ENCODE measurements around the gene PDZD2. TPM values are rescaled to one million over a fixed set of nuclear protein-coding genes. Genes with fewer than 3 reads are reported as not detected.

PDZD2 gene
- total RNA-seq, 3 donors from 2014 or later (not counting 1 experiment from before 2014, with no cell fraction given) = 0.50 to 1.3 (median 0.66) TPM

DNA sequence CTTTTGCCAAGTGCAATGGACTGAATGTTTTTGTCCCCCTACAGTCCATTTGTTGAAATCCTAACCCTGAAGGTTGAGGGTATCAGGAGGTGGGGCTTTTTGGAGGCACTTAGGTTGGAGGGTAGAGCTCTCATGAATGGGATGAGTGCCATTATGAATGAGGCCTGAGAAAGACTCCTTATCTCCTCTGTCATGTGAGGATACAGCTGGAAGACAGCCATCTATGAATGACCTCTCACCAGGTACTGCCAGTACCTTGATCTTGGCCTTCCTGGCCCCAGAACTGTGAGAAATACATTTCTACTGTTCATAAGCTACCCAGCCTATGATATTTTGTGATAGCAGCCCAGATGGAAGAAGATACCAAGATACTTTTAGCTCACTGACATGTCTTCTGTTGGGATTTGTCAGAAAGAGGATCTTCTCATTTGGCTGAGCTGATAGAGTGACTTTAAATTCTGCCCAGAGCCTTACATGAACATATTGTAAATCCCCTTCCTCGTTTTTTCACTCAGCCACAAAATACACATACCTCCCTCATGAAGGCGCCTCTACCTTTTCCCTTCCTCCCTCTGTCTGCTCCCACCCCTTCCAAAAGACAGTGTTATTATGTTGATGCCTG lies 256.4 kb downstream of the PDZD2 start:
- Mint-ChIP-seq H3K9me3 (no peaks in the 10 kb centered on the region), H3K27ac (no peak overlapping the region), H3K36me3 (no peaks in the 10 kb centered on the region), H3K27me3 (ENCODE audit: low read depth in 2 of 2) (no peaks in the 10 kb centered on the region), H3K4me3 (no peak overlapping the region), H3K4me1 (no peaks in the 10 kb centered on the region)
- H3K4me3 ChIP-seq (ENCODE audit: low read length) = no peak overlapping the region
- H3K27me3 ChIP-seq (ENCODE audit: control insufficient read depth, insufficient read depth, low read length) = no peaks in the 10 kb centered on the region
- intact Hi-C loops (cut with micrococcal nuclease) = no loop called here
- H3K4me1 ChIP-seq (ENCODE audit: control insufficient read depth, insufficient read depth, low read length) = no peaks in the 10 kb centered on the region
- H3K27ac ChIP-seq (ENCODE audit: low read length) = no peak overlapping the region
- H3K36me3 ChIP-seq (ENCODE audit: control insufficient read depth, insufficient read depth, low read length) = no peaks in the 10 kb centered on the region
- 60% methylated on average over 2 of the region's 2 CpGs for WGBS (ENCODE audit: insufficient coverage)
- TF ChIP-seq, protein P1, sequence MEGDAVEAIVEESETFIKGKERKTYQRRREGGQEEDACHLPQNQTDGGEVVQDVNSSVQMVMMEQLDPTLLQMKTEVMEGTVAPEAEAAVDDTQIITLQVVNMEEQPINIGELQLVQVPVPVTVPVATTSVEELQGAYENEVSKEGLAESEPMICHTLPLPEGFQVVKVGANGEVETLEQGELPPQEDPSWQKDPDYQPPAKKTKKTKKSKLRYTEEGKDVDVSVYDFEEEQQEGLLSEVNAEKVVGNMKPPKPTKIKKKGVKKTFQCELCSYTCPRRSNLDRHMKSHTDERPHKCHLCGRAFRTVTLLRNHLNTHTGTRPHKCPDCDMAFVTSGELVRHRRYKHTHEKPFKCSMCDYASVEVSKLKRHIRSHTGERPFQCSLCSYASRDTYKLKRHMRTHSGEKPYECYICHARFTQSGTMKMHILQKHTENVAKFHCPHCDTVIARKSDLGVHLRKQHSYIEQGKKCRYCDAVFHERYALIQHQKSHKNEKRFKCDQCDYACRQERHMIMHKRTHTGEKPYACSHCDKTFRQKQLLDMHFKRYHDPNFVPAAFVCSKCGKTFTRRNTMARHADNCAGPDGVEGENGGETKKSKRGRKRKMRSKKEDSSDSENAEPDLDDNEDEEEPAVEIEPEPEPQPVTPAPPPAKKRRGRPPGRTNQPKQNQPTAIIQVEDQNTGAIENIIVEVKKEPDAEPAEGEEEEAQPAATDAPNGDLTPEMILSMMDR (IDR thresholded peaks at IDR 0.05) = no peak
- no peaks in the 10 kb centered on the region for H3K9me3 ChIP-seq (ENCODE audit: control insufficient read depth, insufficient read depth, low read length)
- ATAC-seq = no peak
- no peak for DNase-seq

- DNase-seq (no peak), ATAC-seq (no peak)
- Mint-ChIP-seq H3K9me3 (peaks cover 0 to 3% of the 10 kb centered on the region in 2 donors), H3K4me3 (no peak overlapping the region), H3K36me3 (no peaks in the 10 kb centered on the region), H3K4me1 (peaks cover 0 to 5% of the 10 kb centered on the region in 2 donors), H3K27me3 (ENCODE audit: low read depth in 2 of 2) (no peaks in the 10 kb centered on the region), H3K27ac (no peak overlapping the region)
- Histone ChIP-seq H3K4me3 (ENCODE audit: low read length) (no peak overlapping the region), H3K27me3 (ENCODE audit: control insufficient read depth, insufficient read depth, low read length) (no peaks in the 10 kb centered on the region), H3K27ac (ENCODE audit: low read length) (no peak overlapping the region), H3K36me3 (ENCODE audit: control insufficient read depth, insufficient read depth, low read length) (no peaks in the 10 kb centered on the region), H3K4me1 (ENCODE audit: control insufficient read depth, insufficient read depth, low read length) (no peaks in the 10 kb centered on the region), H3K9me3 (ENCODE audit: control insufficient read depth, insufficient read depth, low read length) (no peaks in the 10 kb centered on the region)
- intact Hi-C loops (cut with micrococcal nuclease) = no loop called here
- 77% methylated on average over 5 of the region's 6 CpGs for WGBS (ENCODE audit: insufficient coverage)
- TF ChIP-seq, protein P1 (IDR thresholded peaks at IDR 0.05) = no peak
These were observed 259.2 kb downstream of the PDZD2 start for GRCh38 chr5:31898036-31898632.

DNA sequence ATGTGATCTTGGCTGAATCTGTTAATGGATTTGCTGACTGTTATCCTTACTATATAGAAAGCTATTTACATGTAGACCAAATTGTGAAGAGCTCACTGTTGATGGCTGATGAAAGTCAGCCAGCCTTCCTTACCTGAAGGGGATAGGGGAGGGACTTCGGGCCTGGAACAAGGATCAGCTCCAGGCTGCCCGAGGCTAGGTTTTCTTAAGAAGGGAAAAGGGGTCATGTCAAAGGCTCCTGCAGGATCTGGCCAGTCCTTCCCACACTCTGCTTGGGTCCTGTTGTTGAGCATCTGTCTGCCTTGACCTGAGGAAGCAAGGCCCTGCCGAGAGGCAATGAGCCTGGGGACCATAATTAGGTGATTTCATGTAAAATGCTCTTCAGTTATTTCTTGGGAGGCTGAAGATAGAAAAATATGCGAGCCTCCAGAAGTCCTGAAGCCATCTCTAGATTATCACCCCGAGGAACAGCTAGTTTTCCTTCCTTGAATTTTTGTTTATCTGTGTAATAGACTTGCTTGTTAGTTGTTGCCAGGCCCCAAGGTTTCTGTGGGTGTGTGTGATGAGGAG lies 261.4 kb downstream of the PDZD2 start:
- ATAC-seq (no peak), DNase-seq (no peak)
- H3K27ac Mint-ChIP-seq = no peak overlapping the region
- Histone ChIP-seq H3K4me3 (ENCODE audit: low read length) (no peak overlapping the region), H3K9me3 (ENCODE audit: control insufficient read depth, insufficient read depth, low read length) (no peaks in the 10 kb centered on the region), H3K27ac (ENCODE audit: low read length) (no peak overlapping the region), H3K36me3 (ENCODE audit: control insufficient read depth, insufficient read depth, low read length) (no peaks in the 10 kb centered on the region), H3K4me1 (ENCODE audit: control insufficient read depth, insufficient read depth, low read length) (no peaks in the 10 kb centered on the region), H3K27me3 (ENCODE audit: control insufficient read depth, insufficient read depth, low read length) (no peaks in the 10 kb centered on the region)
- 83% methylated on average over 5 of the region's 5 CpGs for WGBS (ENCODE audit: insufficient coverage)
- H3K27me3 Mint-ChIP-seq (ENCODE audit: low read depth in 2 of 2) = no peaks in the 10 kb centered on the region
- H3K4me1 Mint-ChIP-seq = peaks cover 0 to 5% of the 10 kb centered on the region in 2 donors
- no peak overlapping the region for H3K4me3 Mint-ChIP-seq
- TF ChIP-seq, protein P1 (IDR thresholded peaks at IDR 0.05) = no peak
- intact Hi-C loops (cut with micrococcal nuclease) = no loop called here
- no peaks in the 10 kb centered on the region for H3K36me3 Mint-ChIP-seq
- H3K9me3 Mint-ChIP-seq = peaks cover 0 to 3% of the 10 kb centered on the region in 2 donors

Measured in natural killer cell (primary cell).